Measurements from ENCODE around the gene HS3ST4. TPM values are rescaled to one million over a fixed set of nuclear protein-coding genes. Genes with fewer than 3 reads are reported as not detected.

Gene HS3ST4
- total and polyA plus RNA-seq, 2 of the 8 experiments (the other 6 are each of a cell fraction or from before 2014, with no cell fraction given) = 1.9 to 3.3 TPM

DNA sequence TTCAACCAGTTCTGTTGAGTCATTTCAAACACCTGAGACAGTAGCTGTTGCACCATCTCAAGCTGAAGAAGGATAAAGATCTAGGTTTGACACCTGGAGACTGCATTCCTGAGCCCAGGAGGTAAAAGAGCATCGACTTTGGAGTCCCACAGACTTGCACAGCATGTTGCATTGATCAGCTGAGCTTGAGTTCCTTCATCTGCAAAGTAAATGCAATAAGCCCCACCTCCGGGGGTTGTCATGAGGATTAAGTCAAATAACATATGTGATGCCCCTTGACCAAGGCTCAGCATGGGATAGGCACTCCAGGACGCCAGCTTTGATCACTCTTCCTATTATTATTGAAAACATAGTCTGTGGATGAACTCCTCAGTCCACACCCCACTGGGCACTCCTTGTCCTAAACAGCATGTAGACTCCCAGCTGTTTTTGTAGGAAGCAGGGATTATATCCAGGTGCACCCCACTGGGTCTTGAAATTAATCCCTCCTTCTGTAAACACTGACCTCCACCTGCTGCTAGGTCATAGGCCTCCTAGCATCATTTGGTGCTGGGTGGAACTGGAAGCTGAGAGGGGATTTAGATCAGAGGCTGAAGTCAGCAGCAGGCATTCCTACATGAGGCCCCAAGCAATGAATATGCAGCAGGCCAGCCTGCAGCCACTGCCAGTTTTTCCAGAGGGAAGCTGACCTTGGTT is 259.0 kb downstream of the HS3ST4 start (continued):
- TF ChIP-seq CHD7 (IDR thresholded peaks at IDR 0.05; ENCODE audit: insufficient replicate concordance, low read length) = no peak
- 0 out of 2 replicates have a peak, but pooled peaks have one; percentile 24 for TF ChIP-seq JUND (IDR thresholded peaks at IDR 0.05; ENCODE audit: low read length)
- peak; percentile 67 for TF ChIP-seq ASH2L (IDR thresholded peaks at IDR 0.05; ENCODE audit: low read length)
- TF ChIP-seq CEBPB (IDR thresholded peaks at IDR 0.05; ENCODE audit: low read depth, low read length) = peak; percentile 87
- TF ChIP-seq BRCA1 (IDR thresholded peaks at IDR 0.05; ENCODE audit: low read depth, low read length) = no peak
- TF ChIP-seq NANOG (IDR thresholded peaks at IDR 0.05; ENCODE audit: insufficient read depth, low read depth, low read length, poor library complexity, severe bottlenecking) = peak; percentile 83
- TF ChIP-seq ZNF274 (IDR thresholded peaks at IDR 0.05; ENCODE audit: borderline replicate concordance, extremely low read depth, low read length) = no peak
- peak; percentile 96 for TF ChIP-seq ATF2 (IDR thresholded peaks at IDR 0.05; ENCODE audit: low read length)
- TF ChIP-seq PHF8 (conservative IDR thresholded peaks at IDR 0.05; ENCODE audit: low read depth, low read length) = no peak
